Panc1 (cell line): ENCODE results near the gene TMEM37. TPM values are rescaled to one million over a fixed set of nuclear protein-coding genes. Genes with fewer than 3 reads are reported as not detected.

Experiments used
- ATAC-seq: fragments of 200-7000 bp; cut with Tn5 transposase; 2 replicates; pipeline ENCODE4 v1.9.1; 2020; ENCODE audit warnings: mild to moderate bottlenecking, moderate library complexity
- BruUV-seq: library from RNA; stranded (reverse); fragments of 400-500 nt; replicated peaks from 2 replicates; lab custom pipeline; 2021; lab: Mats Ljungman, UMichigan
- CTCF ChIA-PET: fragments of 300-600 bp; sonication (Branson Sonifier 250); formaldehyde crosslinking; loops from one replicate; lab custom pipeline; 2022; ENCODE audit warnings: antibody characterized with exemption; lab: Charles Lee
- POLR2A ChIA-PET: fragments of 300-600 bp; sonication (Branson Sonifier 250); formaldehyde crosslinking; loops from one replicate; lab custom pipeline; 2022; ENCODE audit warnings: antibody characterized with exemption; lab: Charles Lee
- DNase-seq: peaks from one replicate; pipeline ENCODE4 v3.0.0-alpha.2; 2010; ENCODE audit warnings: low read depth, low spot score
- H3K27ac ChIP-seq: 2 replicates; pipeline ENCODE4 v1.5.1; 2011; ENCODE audit warnings: mild to moderate bottlenecking, low read length, inconsistent platforms
- H3K27me3 ChIP-seq: fragments of 200-500 bp; sonication (Bioruptor generic); 2 replicates; pipeline ENCODE4 v1.6.0; 2014; ENCODE audit warnings: low read length, inconsistent platforms; ENCODE audit not compliant: control insufficient read depth, insufficient read depth
- H3K36me3 ChIP-seq: fragments of 200-500 bp; sonication (Bioruptor generic); 2 replicates; pipeline ENCODE4 v1.5.1; 2014; ENCODE audit warnings: inconsistent platforms, mild to moderate bottlenecking, low read length, moderate library complexity; ENCODE audit not compliant: control insufficient read depth, insufficient read depth
- H3K4me1 ChIP-seq: 2 replicates; pipeline ENCODE4 v1.5.1; 2011; ENCODE audit warnings: inconsistent platforms, mild to moderate bottlenecking, low read length, moderate library complexity; ENCODE audit not compliant: control insufficient read depth, insufficient read depth
- H3K4me3 ChIP-seq, 2 experiments: 2 replicates each; pipeline ENCODE4 v1.5.1; 2011 to 2012; ENCODE audit warnings: low read depth in 2 of 2, low read length in 2 of 2, mild to moderate bottlenecking in 2 of 2, inconsistent platforms in 1 of 2, moderate library complexity in 1 of 2
- H3K9me3 ChIP-seq: fragments of 200-500 bp; sonication (Bioruptor generic); 2 replicates; pipeline ENCODE4 v1.5.1; 2014; ENCODE audit warnings: low read depth, mild to moderate bottlenecking, inconsistent platforms, low read length, moderate library complexity; ENCODE audit not compliant: control insufficient read depth, insufficient read depth
- CTCF ChIP-seq: fragments of 450-650 bp; IDR thresholded peaks from 2 replicates; pipeline ENCODE4 v1.5.1; 2017; ENCODE audit warnings: mild to moderate bottlenecking
- POLR2AphosphoS5 ChIP-seq: IDR thresholded peaks from 2 replicates; pipeline ENCODE4 v1.6.1; 2012; ENCODE audit warnings: mild to moderate bottlenecking, low read depth, low read length, moderate library complexity
- REST ChIP-seq, 2 experiments: IDR thresholded peaks; 2 replicates each; pipeline ENCODE4 v1.6.1; 2011 to 2012; ENCODE audit warnings: low read depth in 2 of 2, control low read depth in 1 of 2, low read length in 1 of 2, mild to moderate bottlenecking in 1 of 2, moderate library complexity in 1 of 2; ENCODE audit not compliant: insufficient read depth in 1 of 2
- SIN3A ChIP-seq: IDR thresholded peaks from 2 replicates; pipeline ENCODE4 v1.6.1; 2012; ENCODE audit warnings: low read depth, mild to moderate bottlenecking, low read length, moderate library complexity, borderline replicate concordance; ENCODE audit not compliant: insufficient read depth
- TCF7L2 ChIP-seq: IDR thresholded peaks from 2 replicates; pipeline ENCODE4 v1.6.1; 2011; ENCODE audit warnings: mild to moderate bottlenecking, low read depth, low read length, inconsistent platforms
- in situ Hi-C: cut with HindIII; loops from 2 replicates; pipeline ENCODE4 v1.10.0; 2016; ENCODE audit warnings: low sequenced_read_pairs, low pct_unique_long_range_greater_than_20kb
- intact Hi-C: fragments of 100-400 bp; cut with micrococcal nuclease; formaldehyde crosslinking; loops from one replicate; pipeline ENCODE4 v1.10.0; 2022; ENCODE audit not compliant: unreplicated experiment
- total RNA-seq: library from RNA; stranded (reverse); gene quantifications from one replicate; pipeline ENCODE4 v1.2.1, GENCODE V29; 2021; ENCODE audit not compliant: unreplicated experiment

TMEM37 gene
- total RNA-seq, 1 experiment from 2014 or later: 0.28 TPM

- TF ChIP-seq SIN3A: no peak
These were observed 10.6 kb downstream of the TMEM37 start (continued) for GRCh38 chr2:119442226-119442619.

- Histone ChIP-seq H3K4me3 (no peak overlapping the region), H3K36me3 (no peaks in the 10 kb centered on the region), H3K9me3 (no peaks in the 10 kb centered on the region), H3K27ac (no peak overlapping the region), H3K27me3 (no peaks in the 10 kb centered on the region), H3K4me1 (no peaks in the 10 kb centered on the region)
- intact Hi-C loops: no loop called here
- TF ChIP-seq SIN3A: no peak
- no peak for TF ChIP-seq POLR2AphosphoS5
- TF ChIP-seq CTCF: no peak
- no peak for TF ChIP-seq TCF7L2
- TF ChIP-seq REST (IDR thresholded peaks at IDR 0.05; ENCODE audit: insufficient read depth in 1 of 2, low read depth in 2 of 2, low read length in 1 of 2): no peak
- CTCF ChIA-PET: no interaction called here
- in situ Hi-C loops: no loop called here
- POLR2A ChIA-PET: no interaction called here
- BruUV-seq: no TSS peak
- DNase-seq: no peak
- ATAC-seq: no peak
These were observed 11.2 kb downstream of the TMEM37 start for GRCh38 chr2:119442850-119443249.

- DNase-seq: no peak
- H3K36me3 ChIP-seq: no peaks in the 10 kb centered on the region
- ChIA-PET POLR2A (no interaction called here), CTCF (no interaction called here)
- ATAC-seq: no peak
- H3K4me3 ChIP-seq: no peak overlapping the region
- no peaks in the 10 kb centered on the region for H3K9me3 ChIP-seq
- H3K4me1 ChIP-seq: no peaks in the 10 kb centered on the region
- BruUV-seq: no TSS peak
- H3K27ac ChIP-seq: no peak overlapping the region
- H3K27me3 ChIP-seq: no peaks in the 10 kb centered on the region
- in situ Hi-C loops: no loop called here
- intact Hi-C loops: no loop called here
- TF ChIP-seq REST (IDR thresholded peaks at IDR 0.05; ENCODE audit: insufficient read depth in 1 of 2, low read depth in 2 of 2, low read length in 1 of 2): no peak
- no peak for TF ChIP-seq CTCF
- no peak for TF ChIP-seq POLR2AphosphoS5
- no peak for TF ChIP-seq TCF7L2
- TF ChIP-seq SIN3A: no peak
These were observed 14.4 kb downstream of the TMEM37 start for GRCh38 chr2:119446037-119446436.
